HCEC 1CT (cell line): ENCODE measurements around the gene OR2T8.
"Not testable (repeated sequence)": the region's sequence is repeated elsewhere in the genome, so short reads cannot be mapped to it uniquely, and the experiment has no call there.

Experiments
- DNase-seq: peaks from one replicate; pipeline ENCODE4 v3.0.0-alpha.2; 2017

OR2T8 gene

GRCh38 chr1:247919952-247920351 is at the start of gene OR2T8:
TSS of gene OR2T8 (plus strand) at chr1:247920252. CDS start at chr1:247921018, 766 bp downstream.
- no peak for DNase-seq

GRCh38 chr1:247883346-247883745 is 36.7 kb upstream of the OR2T8 start:
- no peak for DNase-seq

- no peak for DNase-seq
Observed at GRCh38 chr1:247884797-247885413, 35.1 kb upstream of the OR2T8 start.

GRCh38 chr1:247895163-247895637 is 24.9 kb upstream of the OR2T8 start, which contains the start of gene OR2W3:
TSS of gene OR2W3 (plus strand) at chr1:247895587. CDS start at chr1:247895587, 0 bp downstream.
- no peak for DNase-seq

GRCh38 chr1:247895976-247896375 is 24.1 kb upstream of the OR2T8 start:
- DNase-seq, result no peak

GRCh38 chr1:247904122-247904521 is 15.9 kb upstream of the OR2T8 start:
- no peak for DNase-seq

GRCh38 chr1:247905181-247905580 is 14.9 kb upstream of the OR2T8 start:
- no peak for DNase-seq

- DNase-seq, result no peak
Observed at GRCh38 chr1:247905910-247906503, 14.0 kb upstream of the OR2T8 start.

- peak; percentile 84 for DNase-seq
Observed at GRCh38 chr1:247906504-247907047, 13.5 kb upstream of the OR2T8 start.

- DNase-seq, result no peak
Observed at GRCh38 chr1:247908766-247909165, 11.3 kb upstream of the OR2T8 start.

- no peak for DNase-seq
Observed at GRCh38 chr1:247913786-247914185, 6.3 kb upstream of the OR2T8 start.

- peak; percentile 8 for DNase-seq
Observed at GRCh38 chr1:247914941-247915662, 5.0 kb upstream of the OR2T8 start.

- no peak for DNase-seq
Observed at GRCh38 chr1:247923941-247924340, 3.9 kb downstream of the OR2T8 start.

GRCh38 chr1:247924868-247925267 is 4.8 kb downstream of the OR2T8 start, which contains the start of gene OR2AJ1:
TSS of gene OR2AJ1 (plus strand) at chr1:247924889. CDS start at chr1:247933769, 8,880 bp downstream.
- DNase-seq, result peak; percentile 39

- no peak for DNase-seq
Observed at GRCh38 chr1:247933989-247934388, 13.9 kb downstream of the OR2T8 start.

- DNase-seq, result no peak
Observed at GRCh38 chr1:247935781-247936180, 15.7 kb downstream of the OR2T8 start.

- no peak for DNase-seq
Observed at GRCh38 chr1:247936415-247936814, 16.4 kb downstream of the OR2T8 start.

GRCh38 chr1:247936965-247937734 is 17.1 kb downstream of the OR2T8 start:
- not testable (repeated sequence) for DNase-seq

- no peak for DNase-seq
Observed at GRCh38 chr1:247942624-247943023, 22.6 kb downstream of the OR2T8 start.

- no peak for DNase-seq
Observed at GRCh38 chr1:247948558-247948957, 28.5 kb downstream of the OR2T8 start, which contains the start of gene OR2L8. TSS of gene OR2L8 (plus strand) at chr1:247948858. CDS start at chr1:247948858, 0 bp downstream.

GRCh38 chr1:247953408-247953807 is 33.4 kb downstream of the OR2T8 start:
- no peak for DNase-seq

GRCh38 chr1:247961791-247962190 is 41.7 kb downstream of the OR2T8 start:
- DNase-seq, result no peak
